ENCODE data around the gene SPINK7.

- TF ChIP-seq GATA3 (IDR thresholded peaks at IDR 0.05; ENCODE audit: low read depth, low read length) (no peak), GATA2 (IDR thresholded peaks at IDR 0.05; ENCODE audit: low read depth, low read length) (no peak)
Observed at GRCh38 chr5:148353634-148354033, 41.4 kb downstream of the SPINK7 start.

Measured in SH-SY5Y (cell line).